HepG2 (cell line): ENCODE measurements around the gene EIF5A. TPM values are rescaled to one million over a fixed set of nuclear protein-coding genes. Genes with fewer than 3 reads are reported as not detected.

Source experiments
- EHMT2 ChIP-seq: fragments of 200-600 bp; sonication (generic); IDR thresholded peaks from 2 replicates; pipeline ENCODE4 v1.7.0; 2017; ENCODE audit warnings: antibody characterized with exemption, low read depth, low read length, borderline replicate concordance
- FOXM1 ChIP-seq: sonication (generic); formaldehyde crosslinking; IDR thresholded peaks from 2 replicates; pipeline ENCODE4 v1.5.0; 2020; ENCODE audit warnings: missing genetic modification reagents
- GLI4 ChIP-seq: sonication (generic); formaldehyde crosslinking; IDR thresholded peaks from 2 replicates; pipeline ENCODE4 v1.5.1; 2020; ENCODE audit warnings: missing genetic modification reagents, mild to moderate bottlenecking, moderate library complexity, borderline replicate concordance
- GPN1 ChIP-seq: sonication (generic); formaldehyde crosslinking; IDR thresholded peaks from 2 replicates; pipeline ENCODE4 v1.5.1; 2020; ENCODE audit warnings: missing genetic modification reagents, borderline replicate concordance
- HNRNPH1 ChIP-seq: fragments of 200-400 bp; formaldehyde crosslinking; optimal IDR thresholded peaks from 2 replicates; pipeline ENCODE3; 2017; ENCODE audit warnings: mild to moderate bottlenecking, low read depth, low read length
- KDM5B ChIP-seq: sonication (generic); formaldehyde crosslinking; IDR thresholded peaks from 2 replicates; pipeline ENCODE4 v1.4.0; 2020; ENCODE audit warnings: missing genetic modification reagents, mild to moderate bottlenecking, borderline replicate concordance
- MAF1 ChIP-seq: sonication (generic); formaldehyde crosslinking; IDR thresholded peaks from 2 replicates; pipeline ENCODE4 v1.5.0; 2020; ENCODE audit warnings: missing genetic modification reagents, borderline replicate concordance
- NAIF1 ChIP-seq: sonication (generic); formaldehyde crosslinking; IDR thresholded peaks from 2 replicates; pipeline ENCODE4 v1.5.0; 2020; ENCODE audit warnings: mild to moderate bottlenecking, missing genetic modification reagents, borderline replicate concordance
- PHF5A ChIP-seq: IDR thresholded peaks from one replicate; pipeline ENCODE4 v1.6.1; 2018; ENCODE audit warnings: low read depth, missing genetic modification reagents; ENCODE audit not compliant: unreplicated experiment
- RBAK ChIP-seq: sonication (generic); formaldehyde crosslinking; IDR thresholded peaks from 2 replicates; pipeline ENCODE4 v1.5.1; 2020; ENCODE audit warnings: mild to moderate bottlenecking, missing genetic modification reagents
- SIX4 ChIP-seq: sonication (generic); formaldehyde crosslinking; IDR thresholded peaks from 2 replicates; pipeline ENCODE4 v1.4.0; 2020; ENCODE audit warnings: missing genetic modification reagents
- ZNF232 ChIP-seq: sonication (generic); formaldehyde crosslinking; IDR thresholded peaks from 2 replicates; pipeline ENCODE4 v1.4.0; 2020; ENCODE audit warnings: missing genetic modification reagents, borderline replicate concordance
- ZNF276 ChIP-seq: sonication (generic); formaldehyde crosslinking; IDR thresholded peaks from 2 replicates; pipeline ENCODE4 v1.4.0; 2020; ENCODE audit warnings: mild to moderate bottlenecking, low read depth, missing genetic modification reagents
- ZNF547 ChIP-seq: sonication (generic); formaldehyde crosslinking; IDR thresholded peaks from 2 replicates; pipeline ENCODE4 v1.5.1; 2020; ENCODE audit warnings: mild to moderate bottlenecking, missing genetic modification reagents
- ZNF674 ChIP-seq: sonication (generic); formaldehyde crosslinking; IDR thresholded peaks from 2 replicates; pipeline ENCODE4 v1.5.0; 2020; ENCODE audit warnings: low read depth, mild to moderate bottlenecking, missing genetic modification reagents
- ZNF704 ChIP-seq: sonication (generic); formaldehyde crosslinking; IDR thresholded peaks from 2 replicates; pipeline ENCODE4 v1.8.1; 2023; ENCODE audit warnings: mild to moderate bottlenecking, inconsistent platforms, moderate library complexity, missing genetic modification reagents, borderline replicate concordance
- ZNF724P ChIP-seq: sonication (generic); formaldehyde crosslinking; IDR thresholded peaks from 2 replicates; pipeline ENCODE4 v1.8.0; 2022; ENCODE audit warnings: missing genetic modification reagents, borderline replicate concordance
- ZNF780A ChIP-seq: sonication (generic); formaldehyde crosslinking; IDR thresholded peaks from 2 replicates; pipeline ENCODE4 v1.8.0; 2022; ENCODE audit warnings: mild to moderate bottlenecking, missing genetic modification reagents, moderate library complexity
- polyA plus RNA-seq, 8 experiments: library from polyadenylated mRNA; depleted of rRNA in 3 of 8; stranded (reverse) in 7 of 8; unstranded in 1 of 8; fragments of >200 nt; fragmentation: Illumina TruSeq in 4 of 8; extraction: Trizol in 4 of 8; gene quantifications; 2 replicates each; pipeline versions ENCODE4 v1.2.1 to v1.2.3, GENCODE V29; 2011 to 2016; ENCODE audit warnings: low read depth in 4 of 8, missing spikeins in 1 of 8, mixed read lengths in 1 of 8; ENCODE audit not compliant: insufficient read depth in 1 of 8
- total RNA-seq, 5 experiments: library from RNA; depleted of rRNA; stranded (reverse); fragments of >200 nt; fragmentation: Illumina TruSeq; extraction: Trizol; gene quantifications; 2 replicates each; pipeline ENCODE4 v1.2.3, GENCODE V29; 2016; ENCODE audit warnings: low read depth in 1 of 5
- TF ChIP-seq, protein P1 (sequence below): sonication (generic); formaldehyde crosslinking; IDR thresholded peaks from 2 replicates; pipeline ENCODE4 v1.4.0; 2020; ENCODE audit warnings: mild to moderate bottlenecking, missing genetic modification reagents
- TF ChIP-seq, protein P2 (sequence below): sonication (generic); formaldehyde crosslinking; IDR thresholded peaks from 2 replicates; pipeline ENCODE4 v1.8.1; 2023; ENCODE audit warnings: mild to moderate bottlenecking, missing genetic modification reagents

The EIF5A gene
- total and polyA plus RNA-seq, 2 of the 13 experiments (the other 11 are each of a cell fraction or from before 2014, with no cell fraction given): 319 to 337 TPM

DNA sequence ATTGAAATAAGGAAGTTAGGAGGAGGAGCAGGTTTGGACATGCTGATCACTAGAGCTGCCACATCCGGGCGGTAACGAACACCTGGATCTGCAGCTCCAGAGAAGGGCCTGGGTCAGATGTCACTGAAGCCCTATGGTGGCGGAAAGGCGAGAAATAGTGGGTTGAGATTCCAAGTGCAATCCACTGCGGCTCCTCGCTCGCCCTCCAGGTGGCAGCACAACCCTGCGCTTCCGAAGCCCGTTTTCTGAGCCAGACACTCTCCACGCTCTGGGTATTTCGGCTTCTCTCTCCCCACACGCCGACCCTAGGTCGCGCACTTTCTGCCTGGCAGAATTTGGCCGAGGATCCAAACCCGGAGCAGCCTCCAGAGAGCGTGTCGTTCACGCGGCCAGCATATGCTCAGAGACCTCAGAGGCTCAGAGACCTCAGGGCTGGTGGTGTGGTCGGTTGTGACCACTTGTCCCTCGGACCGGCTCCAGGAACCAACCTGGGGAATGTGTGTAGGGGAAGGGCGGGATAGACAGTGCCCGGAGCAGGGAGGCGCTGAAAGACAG lies 26.8 kb upstream of the EIF5A start (continued):
- TF ChIP-seq, protein P1, sequence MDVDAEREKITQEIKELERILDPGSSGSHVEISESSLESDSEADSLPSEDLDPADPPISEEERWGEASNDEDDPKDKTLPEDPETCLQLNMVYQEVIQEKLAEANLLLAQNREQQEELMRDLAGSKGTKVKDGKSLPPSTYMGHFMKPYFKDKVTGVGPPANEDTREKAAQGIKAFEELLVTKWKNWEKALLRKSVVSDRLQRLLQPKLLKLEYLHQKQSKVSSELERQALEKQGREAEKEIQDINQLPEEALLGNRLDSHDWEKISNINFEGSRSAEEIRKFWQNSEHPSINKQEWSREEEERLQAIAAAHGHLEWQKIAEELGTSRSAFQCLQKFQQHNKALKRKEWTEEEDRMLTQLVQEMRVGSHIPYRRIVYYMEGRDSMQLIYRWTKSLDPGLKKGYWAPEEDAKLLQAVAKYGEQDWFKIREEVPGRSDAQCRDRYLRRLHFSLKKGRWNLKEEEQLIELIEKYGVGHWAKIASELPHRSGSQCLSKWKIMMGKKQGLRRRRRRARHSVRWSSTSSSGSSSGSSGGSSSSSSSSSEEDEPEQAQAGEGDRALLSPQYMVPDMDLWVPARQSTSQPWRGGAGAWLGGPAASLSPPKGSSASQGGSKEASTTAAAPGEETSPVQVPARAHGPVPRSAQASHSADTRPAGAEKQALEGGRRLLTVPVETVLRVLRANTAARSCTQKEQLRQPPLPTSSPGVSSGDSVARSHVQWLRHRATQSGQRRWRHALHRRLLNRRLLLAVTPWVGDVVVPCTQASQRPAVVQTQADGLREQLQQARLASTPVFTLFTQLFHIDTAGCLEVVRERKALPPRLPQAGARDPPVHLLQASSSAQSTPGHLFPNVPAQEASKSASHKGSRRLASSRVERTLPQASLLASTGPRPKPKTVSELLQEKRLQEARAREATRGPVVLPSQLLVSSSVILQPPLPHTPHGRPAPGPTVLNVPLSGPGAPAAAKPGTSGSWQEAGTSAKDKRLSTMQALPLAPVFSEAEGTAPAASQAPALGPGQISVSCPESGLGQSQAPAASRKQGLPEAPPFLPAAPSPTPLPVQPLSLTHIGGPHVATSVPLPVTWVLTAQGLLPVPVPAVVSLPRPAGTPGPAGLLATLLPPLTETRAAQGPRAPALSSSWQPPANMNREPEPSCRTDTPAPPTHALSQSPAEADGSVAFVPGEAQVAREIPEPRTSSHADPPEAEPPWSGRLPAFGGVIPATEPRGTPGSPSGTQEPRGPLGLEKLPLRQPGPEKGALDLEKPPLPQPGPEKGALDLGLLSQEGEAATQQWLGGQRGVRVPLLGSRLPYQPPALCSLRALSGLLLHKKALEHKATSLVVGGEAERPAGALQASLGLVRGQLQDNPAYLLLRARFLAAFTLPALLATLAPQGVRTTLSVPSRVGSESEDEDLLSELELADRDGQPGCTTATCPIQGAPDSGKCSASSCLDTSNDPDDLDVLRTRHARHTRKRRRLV (CRISPR knock-in tag): peak; percentile 51; the same call in 1 of the 2 replicates
- TF ChIP-seq GLI4 (CRISPR knock-in tag): 0 out of 2 replicates have a peak, but pooled peaks have one; percentile 55
- peak; percentile 9 for TF ChIP-seq HNRNPH1
- peak; percentile 90 for TF ChIP-seq NAIF1 (CRISPR knock-in tag)
- TF ChIP-seq, protein P2, sequence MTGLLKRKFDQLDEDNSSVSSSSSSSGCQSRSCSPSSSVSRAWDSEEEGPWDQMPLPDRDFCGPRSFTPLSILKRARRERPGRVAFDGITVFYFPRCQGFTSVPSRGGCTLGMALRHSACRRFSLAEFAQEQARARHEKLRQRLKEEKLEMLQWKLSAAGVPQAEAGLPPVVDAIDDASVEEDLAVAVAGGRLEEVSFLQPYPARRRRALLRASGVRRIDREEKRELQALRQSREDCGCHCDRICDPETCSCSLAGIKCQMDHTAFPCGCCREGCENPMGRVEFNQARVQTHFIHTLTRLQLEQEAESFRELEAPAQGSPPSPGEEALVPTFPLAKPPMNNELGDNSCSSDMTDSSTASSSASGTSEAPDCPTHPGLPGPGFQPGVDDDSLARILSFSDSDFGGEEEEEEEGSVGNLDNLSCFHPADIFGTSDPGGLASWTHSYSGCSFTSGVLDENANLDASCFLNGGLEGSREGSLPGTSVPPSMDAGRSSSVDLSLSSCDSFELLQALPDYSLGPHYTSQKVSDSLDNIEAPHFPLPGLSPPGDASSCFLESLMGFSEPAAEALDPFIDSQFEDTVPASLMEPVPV: peak; percentile 66; the same call in 1 of the 2 replicates
- peak; percentile 68; the same call in 1 of the 2 replicates for TF ChIP-seq ZNF724P (CRISPR knock-in tag)
- TF ChIP-seq ZNF232 (CRISPR knock-in tag): no peak
- TF ChIP-seq ZNF674 (CRISPR knock-in tag): no peak
- TF ChIP-seq SIX4 (CRISPR knock-in tag): no peak
- no peak for TF ChIP-seq GPN1 (CRISPR knock-in tag)
- TF ChIP-seq FOXM1: no peak
- no peak for TF ChIP-seq ZNF780A (CRISPR knock-in tag)
- no peak for TF ChIP-seq PHF5A (CRISPR knock-in tag)
- no peak for TF ChIP-seq RBAK (CRISPR knock-in tag)
- TF ChIP-seq MAF1 (CRISPR knock-in tag): no peak
- TF ChIP-seq KDM5B (CRISPR knock-in tag): peak; percentile 69; the same call in 1 of the 2 replicates
- no peak for TF ChIP-seq EHMT2
- no peak for TF ChIP-seq ZNF276 (CRISPR knock-in tag)
- TF ChIP-seq ZNF704 (CRISPR knock-in tag): no peak
- TF ChIP-seq ZNF547 (CRISPR knock-in tag): peak; percentile 76
